A673 (cell line): Measurements from ENCODE around the gene ABCC11. TPM values are rescaled to one million over a fixed set of nuclear protein-coding genes. Genes with fewer than 3 reads are reported as not detected.

Source experiments
- BruUV-seq: library from RNA; stranded (reverse); fragments of 400-500 nt; replicated peaks from 2 replicates; lab custom pipeline; 2021; lab: Mats Ljungman, UMichigan
- CTCF ChIA-PET: fragments of 300-600 bp; sonication (Branson Sonifier 250); formaldehyde crosslinking; loops from one replicate; lab custom pipeline; 2022; ENCODE audit warnings: antibody characterized with exemption; lab: Charles Lee
- POLR2A ChIA-PET: fragments of 300-600 bp; sonication (Branson Sonifier 250); formaldehyde crosslinking; loops from one replicate; lab custom pipeline; 2022; ENCODE audit warnings: antibody characterized with exemption; ENCODE audit not compliant: low non-redundant PET; lab: Charles Lee
- DNase-seq: peaks from one replicate; pipeline ENCODE4 v3.0.0-alpha.2; 2015; ENCODE audit warnings: low spot score
- H3K27ac ChIP-seq: fragments of 200-600 bp; sonication (generic); 2 replicates; pipeline ENCODE4 v1.5.1; 2016; ENCODE audit warnings: mixed run types, low read depth, mild to moderate bottlenecking, mixed read lengths, antibody characterized with exemption, low read length; ENCODE audit not compliant: poor library complexity, severe bottlenecking
- H3K27me3 ChIP-seq: fragments of 200-600 bp; sonication (generic); replicated peaks from 2 replicates; pipeline ENCODE4 v1.6.1; 2017; ENCODE audit warnings: mixed run types, low read depth, mild to moderate bottlenecking, mixed read lengths, antibody characterized with exemption, low read length; ENCODE audit not compliant: insufficient read depth, poor library complexity
- H3K36me3 ChIP-seq: fragments of 200-600 bp; sonication (generic); 2 replicates; pipeline ENCODE4 v1.6.1; 2016; ENCODE audit warnings: mixed run types, mild to moderate bottlenecking, mixed read lengths, antibody characterized with exemption, low read length; ENCODE audit not compliant: insufficient read depth, poor library complexity, severe bottlenecking
- H3K4me1 ChIP-seq: fragments of 200-600 bp; sonication (generic); 2 replicates; pipeline ENCODE4 v1.6.1; 2017; ENCODE audit warnings: mixed run types, mild to moderate bottlenecking, mixed read lengths, antibody characterized with exemption, low read length; ENCODE audit not compliant: insufficient read depth, poor library complexity, severe bottlenecking
- H3K4me3 ChIP-seq: fragments of 200-600 bp; sonication (generic); 2 replicates; pipeline ENCODE4 v1.5.1; 2016; ENCODE audit warnings: low read depth, mixed run types, mild to moderate bottlenecking, mixed read lengths, low read length; ENCODE audit not compliant: poor library complexity, severe bottlenecking
- H3K9me3 ChIP-seq: fragments of 200-600 bp; sonication (generic); 2 replicates; pipeline ENCODE4 v1.6.1; 2016; ENCODE audit warnings: mixed run types, low read depth, mild to moderate bottlenecking, mixed read lengths, antibody characterized with exemption, low read length; ENCODE audit not compliant: poor library complexity, severe bottlenecking
- EZH2 ChIP-seq: fragments of 200-600 bp; sonication (generic); IDR thresholded peaks from 2 replicates; pipeline ENCODE4 v1.6.1; 2017; ENCODE audit warnings: borderline replicate concordance, low read depth, mild to moderate bottlenecking, mixed read lengths, antibody characterized with exemption, low read length; ENCODE audit not compliant: poor library complexity, severe bottlenecking
- intact Hi-C: fragments of 100-400 bp; cut with micrococcal nuclease; formaldehyde crosslinking; loops from one replicate; pipeline ENCODE4 v1.10.0; 2022; ENCODE audit not compliant: unreplicated experiment
- total RNA-seq: library from RNA; stranded (reverse); gene quantifications from 2 replicates; pipeline ENCODE4 v1.2.3, GENCODE V29; 2021
- TF ChIP-seq, protein P1 (sequence below): fragments of 300-800, 200-600 bp; sonication (generic); conservative IDR thresholded peaks from 2 replicates; pipeline ENCODE4 v1.5.1; 2017; ENCODE audit warnings: low read depth, mild to moderate bottlenecking, antibody characterized with exemption, low read length, moderate library complexity, mixed read lengths

The ABCC11 gene
- total RNA-seq, 1 experiment from 2014 or later, result not detected

DNA sequence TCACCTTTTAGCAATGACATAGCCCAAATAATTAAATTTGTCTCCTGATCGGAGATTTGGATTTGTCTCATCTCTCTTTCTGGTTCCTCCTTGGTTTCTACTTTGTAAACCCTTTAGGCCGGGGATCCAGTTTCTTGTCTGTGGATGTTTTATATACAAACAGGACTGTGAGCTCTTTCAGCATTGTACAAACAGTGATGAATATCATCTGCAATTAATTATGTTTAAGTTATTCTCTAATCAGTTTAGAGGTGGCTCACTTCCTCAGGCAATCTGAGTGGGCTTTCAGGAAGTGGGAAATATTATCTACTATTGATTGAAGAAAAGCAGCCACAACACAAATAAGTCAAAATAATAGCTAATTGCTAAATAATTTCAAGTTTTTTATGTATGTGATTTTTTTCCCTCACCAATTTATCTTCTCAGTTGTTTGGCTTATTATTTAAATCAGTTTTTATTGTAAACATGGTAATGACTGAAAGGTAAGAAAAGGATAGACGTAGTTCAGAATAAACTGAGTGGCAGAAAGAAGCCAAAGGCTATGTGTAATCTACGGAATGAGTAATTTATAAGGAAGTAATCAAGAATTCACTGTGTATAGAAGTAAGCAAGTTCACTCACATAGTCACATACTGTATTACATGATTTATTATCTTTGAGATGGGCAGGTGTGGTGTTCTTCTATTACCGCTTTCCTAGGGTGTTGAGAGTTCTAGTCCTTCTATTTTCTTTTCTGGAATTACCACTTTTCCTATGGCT, 3.4 kb upstream of the ABCC11 start:
- Histone ChIP-seq H3K36me3 (peaks cover 16% of the 10 kb centered on the region), H3K27ac (no peak overlapping the region), H3K4me3 (no peak overlapping the region), H3K4me1 (peaks cover 5% of the 10 kb centered on the region), H3K9me3 (no peaks in the 10 kb centered on the region), H3K27me3 (no peaks in the 10 kb centered on the region)
- ChIA-PET POLR2A (no interaction called here), CTCF (no interaction called here)
- TF ChIP-seq EZH2, result no peak
- TF ChIP-seq, protein P1, sequence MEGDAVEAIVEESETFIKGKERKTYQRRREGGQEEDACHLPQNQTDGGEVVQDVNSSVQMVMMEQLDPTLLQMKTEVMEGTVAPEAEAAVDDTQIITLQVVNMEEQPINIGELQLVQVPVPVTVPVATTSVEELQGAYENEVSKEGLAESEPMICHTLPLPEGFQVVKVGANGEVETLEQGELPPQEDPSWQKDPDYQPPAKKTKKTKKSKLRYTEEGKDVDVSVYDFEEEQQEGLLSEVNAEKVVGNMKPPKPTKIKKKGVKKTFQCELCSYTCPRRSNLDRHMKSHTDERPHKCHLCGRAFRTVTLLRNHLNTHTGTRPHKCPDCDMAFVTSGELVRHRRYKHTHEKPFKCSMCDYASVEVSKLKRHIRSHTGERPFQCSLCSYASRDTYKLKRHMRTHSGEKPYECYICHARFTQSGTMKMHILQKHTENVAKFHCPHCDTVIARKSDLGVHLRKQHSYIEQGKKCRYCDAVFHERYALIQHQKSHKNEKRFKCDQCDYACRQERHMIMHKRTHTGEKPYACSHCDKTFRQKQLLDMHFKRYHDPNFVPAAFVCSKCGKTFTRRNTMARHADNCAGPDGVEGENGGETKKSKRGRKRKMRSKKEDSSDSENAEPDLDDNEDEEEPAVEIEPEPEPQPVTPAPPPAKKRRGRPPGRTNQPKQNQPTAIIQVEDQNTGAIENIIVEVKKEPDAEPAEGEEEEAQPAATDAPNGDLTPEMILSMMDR, result no peak
- no peak for DNase-seq
- BruUV-seq, result no TSS peak
- intact Hi-C loops, result no loop called here

DNA sequence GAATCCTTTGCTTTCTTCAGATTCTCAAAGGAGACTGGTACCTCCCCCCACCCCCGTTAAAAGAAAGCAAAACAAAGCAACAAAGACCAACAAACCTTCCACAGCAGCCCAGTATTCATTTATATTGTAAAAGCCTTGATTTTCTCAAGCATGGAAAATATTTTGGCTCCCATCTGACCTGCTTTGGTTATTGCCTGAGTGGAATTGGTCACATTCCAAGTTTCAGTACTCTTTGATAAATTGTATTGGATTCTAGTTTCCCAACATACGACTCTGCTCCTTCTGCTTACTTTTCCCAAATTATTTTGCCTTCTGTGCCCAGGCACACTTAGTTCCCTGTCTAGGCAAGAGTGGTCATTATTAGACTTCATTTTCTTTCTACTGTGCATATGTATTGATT, 1.3 kb downstream of the ABCC11 start:
- Histone ChIP-seq H3K36me3 (no peaks in the 10 kb centered on the region), H3K4me3 (no peak overlapping the region), H3K27me3 (no peaks in the 10 kb centered on the region), H3K27ac (no peak overlapping the region), H3K9me3 (no peaks in the 10 kb centered on the region), H3K4me1 (peaks cover 13% of the 10 kb centered on the region)
- ChIA-PET CTCF (no interaction called here), POLR2A (no interaction called here)
- TF ChIP-seq EZH2, result no peak
- TF ChIP-seq, protein P1, result no peak
- DNase-seq, result no peak
- BruUV-seq, result no TSS peak
- intact Hi-C loops, result no loop called here

DNA sequence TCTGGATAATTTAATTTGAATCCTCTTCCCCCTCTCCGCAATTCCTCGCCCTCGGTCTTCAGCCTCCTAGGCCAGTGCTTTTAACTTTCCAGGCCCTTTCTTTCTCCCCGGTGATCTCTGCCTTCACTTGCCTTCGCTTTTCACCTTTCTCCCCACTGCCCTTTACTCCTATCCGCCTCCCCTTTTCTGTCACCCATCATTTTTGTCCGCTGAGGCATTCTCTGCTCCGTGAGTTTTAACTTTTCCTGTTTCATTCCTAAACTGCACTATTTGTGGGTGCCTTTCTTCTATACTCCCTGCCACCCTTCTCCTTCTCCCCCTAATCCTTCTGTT, 2.5 kb downstream of the ABCC11 start:
- POLR2A ChIA-PET, result no interaction called here

More for the DNA sequence above, 2.5 kb downstream of the ABCC11 start:
- H3K9me3 ChIP-seq, result no peaks in the 10 kb centered on the region
- TF ChIP-seq EZH2, result no peak
- TF ChIP-seq, protein P1, result no peak
- DNase-seq, result no peak
- H3K36me3 ChIP-seq, result no peaks in the 10 kb centered on the region
- no TSS peak for BruUV-seq
- intact Hi-C loops, result no loop called here
- CTCF ChIA-PET, result no interaction called here
- H3K27ac ChIP-seq, result peak overlapping the region; percentile 89
- H3K27me3 ChIP-seq, result no peaks in the 10 kb centered on the region
- peaks cover 13% of the 10 kb centered on the region for H3K4me1 ChIP-seq
- H3K4me3 ChIP-seq, result peak overlapping the region; percentile 92
